Psoas muscle (tissue), 8 donors: ENCODE measurements around the gene DIAPH3. TPM values are rescaled to one million over a fixed set of nuclear protein-coding genes. Genes with fewer than 3 reads are reported as not detected.

Experiments used
- ATAC-seq, 4 donors: fragments of 200-7000 bp; cut with Tn5 transposase; one replicate each; pipeline ENCODE4 v1.9.1; 2020; ENCODE audit warnings: moderate library complexity in 3 of 4, mild to moderate bottlenecking in 2 of 4
- DNase-seq, 2 donors: peaks; one replicate each; pipeline ENCODE4 v3.0.0-alpha.2; 2020
- H3K27ac ChIP-seq: fragments of 200-600 bp; one replicate; pipeline ENCODE4 v1.8.0; 2022
- H3K27me3 ChIP-seq, 3 donors: fragments of 200-600 bp in 1 of 3; one replicate each; pipeline versions ENCODE4 v1.6.1 to v1.8.0; 2013 to 2022; ENCODE audit warnings: low read length in 2 of 3, mild to moderate bottlenecking in 2 of 3, moderate library complexity in 1 of 3; ENCODE audit not compliant: insufficient read depth in 3 of 3
- H3K36me3 ChIP-seq, 2 donors: fragments of 200-600 bp in 1 of 2; one replicate each; pipeline versions ENCODE4 v1.6.1 to v1.8.0; 2013 to 2022; ENCODE audit warnings: low read depth in 1 of 2, mild to moderate bottlenecking in 1 of 2, moderate library complexity in 1 of 2; ENCODE audit not compliant: insufficient read depth in 1 of 2
- H3K4me1 ChIP-seq: fragments of 200-600 bp; one replicate; pipeline ENCODE4 v1.8.0; 2022
- H3K4me3 ChIP-seq: fragments of 200-600 bp; one replicate; pipeline ENCODE4 v1.8.0; 2022; ENCODE audit warnings: mild to moderate bottlenecking
- H3K9me3 ChIP-seq: fragments of 200-600 bp; one replicate; pipeline ENCODE4 v1.8.0; 2022
- WGBS, 3 donors: extraction: QIAGEN DNeasy Blood & Tissue Kit; methylation state at CpG; one replicate each; pipeline versions ENCODE4 v1.1.6 to v1.1.7; 2013; 5-methylcytosine and 5-hydroxymethylcytosine counted together
- intact Hi-C, 2 donors: fragments of 100-400 bp; cut with DNase I; formaldehyde crosslinking; loops; one replicate each; pipeline versions ENCODE4 v1.11.0 to v1.14.2; 2022
- polyA plus RNA-seq, 3 donors: library from polyadenylated mRNA; stranded (reverse); fragments of 200-250 nt; gene quantifications; one replicate each; pipeline ENCODE4 v1.2.3, GENCODE V29; 2013
- total RNA-seq, 4 donors: library from RNA; stranded (reverse); fragmentation: NEBNext Ultra II Directional in 2 of 4; extraction: Animal tissue kit (Norgen Biotek cat#: 25700) in 2 of 4; gene quantifications; one replicate each; pipeline versions ENCODE4 v1.2.1 to v1.2.4, GENCODE V29; 2021 to 2023
- TF ChIP-seq, protein P1 (sequence below): fragments of 200-600 bp; IDR thresholded peaks from one replicate; pipeline ENCODE4 v1.8.0; 2022; ENCODE audit warnings: antibody characterized with exemption
- donor health status: healthy with polysubstance abuse.
- donor health status: DM: no; HTN: no; CAD: no; lungs with moderate emphysema.
- donor health status: Bipolar disorder and iron deficiency.
- donor health status: healthy.
- donor health status: DM: yes; HTN: yes; CAD: no.
- donor health status: DM: no; HTN: no; CAD: no.
- donor health status: DM: no; HTN: no; CAD: no.
- donor health status: DM: yes; HTN: yes; CAD: no.

DIAPH3 gene
- total and polyA plus RNA-seq, 7 donors: 0.03 to 0.10 (median 0.08) TPM; not detected in 4

DNA sequence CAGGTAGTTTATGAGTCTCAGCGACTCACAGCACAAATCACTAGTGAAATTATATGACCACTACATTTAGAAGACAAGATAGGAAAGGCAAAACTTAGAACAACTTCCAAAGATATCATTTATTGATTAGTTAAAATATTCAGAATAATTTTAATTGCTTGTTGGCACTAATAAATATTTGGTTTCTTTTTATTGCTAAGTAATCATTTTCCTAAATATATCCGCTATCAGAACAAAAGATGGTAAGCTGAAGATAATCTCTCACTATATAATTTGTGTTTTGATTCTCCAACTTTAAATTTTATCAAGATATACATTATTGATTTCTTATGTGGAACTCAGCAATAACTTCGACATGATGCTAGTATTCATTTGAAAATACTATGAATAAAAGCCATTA lies 248.5 kb downstream of the DIAPH3 start:
- ATAC-seq: no peak
- H3K9me3 ChIP-seq: no peaks in the 10 kb centered on the region
- H3K4me3 ChIP-seq: no peak overlapping the region
- intact Hi-C loops: no loop called here
- TF ChIP-seq, protein P1, sequence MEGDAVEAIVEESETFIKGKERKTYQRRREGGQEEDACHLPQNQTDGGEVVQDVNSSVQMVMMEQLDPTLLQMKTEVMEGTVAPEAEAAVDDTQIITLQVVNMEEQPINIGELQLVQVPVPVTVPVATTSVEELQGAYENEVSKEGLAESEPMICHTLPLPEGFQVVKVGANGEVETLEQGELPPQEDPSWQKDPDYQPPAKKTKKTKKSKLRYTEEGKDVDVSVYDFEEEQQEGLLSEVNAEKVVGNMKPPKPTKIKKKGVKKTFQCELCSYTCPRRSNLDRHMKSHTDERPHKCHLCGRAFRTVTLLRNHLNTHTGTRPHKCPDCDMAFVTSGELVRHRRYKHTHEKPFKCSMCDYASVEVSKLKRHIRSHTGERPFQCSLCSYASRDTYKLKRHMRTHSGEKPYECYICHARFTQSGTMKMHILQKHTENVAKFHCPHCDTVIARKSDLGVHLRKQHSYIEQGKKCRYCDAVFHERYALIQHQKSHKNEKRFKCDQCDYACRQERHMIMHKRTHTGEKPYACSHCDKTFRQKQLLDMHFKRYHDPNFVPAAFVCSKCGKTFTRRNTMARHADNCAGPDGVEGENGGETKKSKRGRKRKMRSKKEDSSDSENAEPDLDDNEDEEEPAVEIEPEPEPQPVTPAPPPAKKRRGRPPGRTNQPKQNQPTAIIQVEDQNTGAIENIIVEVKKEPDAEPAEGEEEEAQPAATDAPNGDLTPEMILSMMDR: no peak
- DNase-seq: no peak
- H3K27ac ChIP-seq: no peak overlapping the region
- no peaks in the 10 kb centered on the region for H3K27me3 ChIP-seq
- 97 to 98% (median 98%) methylated on average over 3 of the region's 3 CpGs for WGBS, 3 donors
- no peaks in the 10 kb centered on the region for H3K4me1 ChIP-seq
- H3K36me3 ChIP-seq: no peaks in the 10 kb centered on the region

DNA sequence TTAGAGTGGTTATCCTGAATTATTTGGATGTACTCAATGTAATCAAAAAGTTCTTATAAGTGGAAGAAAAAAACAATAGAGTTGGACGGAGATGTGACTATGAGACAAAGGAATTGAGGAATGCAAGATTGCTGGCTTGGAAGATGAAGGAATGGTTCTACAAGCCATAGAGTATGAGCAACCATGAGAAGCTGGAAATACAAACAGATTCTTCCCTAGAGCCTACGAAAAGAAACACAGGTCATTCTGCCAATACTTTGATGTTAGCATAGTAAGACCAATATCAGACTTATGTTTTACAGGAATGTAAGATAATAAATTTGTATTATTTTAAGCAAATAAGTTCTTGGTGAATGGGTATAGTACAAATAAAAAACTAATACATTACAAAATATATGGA lies 249.2 kb downstream of the DIAPH3 start:
- no peak overlapping the region for H3K27ac ChIP-seq
- H3K36me3 ChIP-seq: no peaks in the 10 kb centered on the region
- no peak overlapping the region for H3K4me3 ChIP-seq
- H3K9me3 ChIP-seq: no peaks in the 10 kb centered on the region
- intact Hi-C loops: no loop called here
- no peaks in the 10 kb centered on the region for H3K27me3 ChIP-seq
- ATAC-seq (no peak), DNase-seq (no peak)
- no peaks in the 10 kb centered on the region for H3K4me1 ChIP-seq
- TF ChIP-seq, protein P1: no peak
- 86 to 93% (median 90%) methylated on average over 2 of the region's 2 CpGs for WGBS, 3 donors

DNA sequence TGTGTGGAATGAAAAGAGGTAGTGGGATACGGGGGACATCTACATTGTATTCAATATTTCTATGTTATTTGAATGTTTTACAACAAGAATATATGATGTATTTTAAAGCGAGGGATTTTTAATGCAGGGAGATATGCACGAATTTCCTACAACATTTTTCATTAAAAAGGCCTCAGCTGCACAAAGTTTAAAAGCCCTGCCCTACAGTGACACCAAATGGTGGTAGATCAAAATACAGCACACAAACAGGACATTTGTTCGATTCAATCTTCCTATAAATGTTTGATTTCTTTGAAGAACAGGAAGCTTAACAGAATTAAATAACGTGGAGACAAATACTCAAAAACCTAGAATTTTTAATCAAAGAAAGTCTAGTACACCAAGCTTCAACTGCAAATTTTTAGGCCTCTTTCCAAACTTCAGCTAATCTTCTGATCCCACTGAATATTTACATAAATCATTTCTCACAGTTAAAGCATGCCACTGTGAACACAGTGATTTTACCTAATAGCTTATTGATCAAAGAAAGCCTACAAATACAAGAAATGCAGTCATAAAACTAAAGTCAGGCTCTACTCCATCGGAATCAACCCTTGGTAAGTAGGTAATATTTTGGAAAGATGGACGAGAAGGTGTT lies 257.2 kb downstream of the DIAPH3 start:
- DNase-seq (no peak), ATAC-seq (no peak)
- H3K4me1 ChIP-seq: no peaks in the 10 kb centered on the region
- H3K9me3 ChIP-seq: no peaks in the 10 kb centered on the region
- H3K4me3 ChIP-seq: no peak overlapping the region
- H3K27ac ChIP-seq: no peak overlapping the region
- H3K27me3 ChIP-seq: no peaks in the 10 kb centered on the region
- intact Hi-C loops: no loop called here
- TF ChIP-seq, protein P1: peak; percentile 41
- no peaks in the 10 kb centered on the region for H3K36me3 ChIP-seq
- 50 to 51% (median 51%) methylated on average over 7 of the region's 7 CpGs for WGBS, 3 donors

DNA sequence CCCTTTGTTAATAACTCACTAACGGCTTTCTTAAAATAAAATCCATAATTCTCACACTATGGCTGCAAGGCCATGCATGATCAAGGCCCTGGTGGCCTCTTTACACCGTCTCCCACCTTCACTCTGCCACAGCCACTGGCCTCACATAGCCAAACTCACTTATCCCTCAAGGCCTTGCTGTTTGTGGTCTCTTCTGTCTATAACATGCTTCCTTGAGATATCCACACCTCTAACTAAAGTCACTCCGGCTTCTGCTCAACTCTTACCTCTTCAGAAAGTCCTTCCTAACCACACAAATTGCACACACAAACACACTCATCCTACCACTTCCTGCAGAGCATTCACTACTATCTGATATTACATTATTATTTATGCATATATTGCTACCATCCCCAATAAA lies 262.5 kb downstream of the DIAPH3 start:
- no peaks in the 10 kb centered on the region for H3K27me3 ChIP-seq
- TF ChIP-seq, protein P1: no peak
- no peak overlapping the region for H3K27ac ChIP-seq
- no peak overlapping the region for H3K4me3 ChIP-seq
- intact Hi-C loops: no loop called here
- no peaks in the 10 kb centered on the region for H3K9me3 ChIP-seq
- no peaks in the 10 kb centered on the region for H3K36me3 ChIP-seq
- DNase-seq (no peak), ATAC-seq (no peak)
- WGBS, 3 donors: 94 to 98% (median 96%) methylated on average over 3 of the region's 3 CpGs
- H3K4me1 ChIP-seq: no peaks in the 10 kb centered on the region

DNA sequence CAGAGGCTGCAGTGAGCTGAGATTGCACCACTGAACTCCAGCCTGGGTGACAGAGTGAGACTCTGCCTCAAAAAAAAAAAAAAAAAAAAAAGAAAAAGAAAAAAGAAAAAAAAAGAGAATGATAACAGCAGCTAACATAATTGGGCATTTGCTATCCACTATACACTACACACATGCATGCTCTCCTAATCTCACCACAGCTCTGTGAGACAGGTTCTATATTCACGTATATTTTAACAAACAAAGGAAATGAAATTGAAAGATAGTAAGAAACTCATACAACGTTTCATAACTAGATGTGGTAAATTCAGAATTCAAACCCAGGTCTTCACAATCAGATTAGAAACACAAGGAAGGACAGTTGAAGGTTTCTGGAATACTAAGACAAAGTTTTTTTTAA lies 265.7 kb downstream of the DIAPH3 start:
- Histone ChIP-seq H3K27ac (no peak overlapping the region), H3K4me1 (no peaks in the 10 kb centered on the region), H3K27me3 (no peaks in the 10 kb centered on the region), H3K36me3 (no peaks in the 10 kb centered on the region), H3K9me3 (no peaks in the 10 kb centered on the region), H3K4me3 (no peak overlapping the region)
- WGBS, 3 donors: 83 to 89% (median 87%) methylated on average over 2 of the region's 2 CpGs
- ATAC-seq: no peak
- TF ChIP-seq, protein P1: no peak
- intact Hi-C loops: no loop called here
- DNase-seq: no peak
